Osteoblast (primary cell): Measurements from ENCODE around the gene GRIK3. TPM values are rescaled to one million over a fixed set of nuclear protein-coding genes. Genes with fewer than 3 reads are reported as not detected.
"Not testable (repeated sequence)": the region's sequence is repeated elsewhere in the genome, so short reads cannot be mapped to it uniquely, and the experiment has no call there.

Experiments
- DNase-seq: peaks from one replicate; pipeline ENCODE4 v3.0.0; 2011; ENCODE audit warnings: low spot score, mixed read lengths; ENCODE audit not compliant: insufficient read length; ENCODE audit errors: missing footprints
- H2AFZ ChIP-seq: 2 replicates; pipeline ENCODE4 v1.6.0; 2011; ENCODE audit warnings: mild to moderate bottlenecking, low read length
- H3K27ac ChIP-seq: 2 replicates; pipeline ENCODE4 v1.5.1; 2011; ENCODE audit warnings: mild to moderate bottlenecking, low read depth, low read length, moderate library complexity
- H3K27me3 ChIP-seq: 2 replicates; pipeline ENCODE4 v1.6.0; 2012; ENCODE audit warnings: mild to moderate bottlenecking, control low read depth, inconsistent platforms, low read length, moderate library complexity; ENCODE audit not compliant: insufficient read depth
- H3K36me3 ChIP-seq: 2 replicates; pipeline ENCODE4 v1.5.1; 2011; ENCODE audit warnings: mild to moderate bottlenecking, low read length, control low read depth, moderate library complexity; ENCODE audit not compliant: insufficient read depth
- H3K4me1 ChIP-seq: 2 replicates; pipeline ENCODE4 v1.5.1; 2011; ENCODE audit warnings: mild to moderate bottlenecking, low read length, control low read depth, moderate library complexity; ENCODE audit not compliant: insufficient read depth
- H3K4me2 ChIP-seq: 2 replicates; pipeline ENCODE4 v1.6.0; 2011; ENCODE audit warnings: mild to moderate bottlenecking, low read length; ENCODE audit not compliant: insufficient read depth
- H3K4me3 ChIP-seq: fragments of 200-600 bp; sonication (generic); 3 replicates; pipeline ENCODE4 v1.5.1; 2012; ENCODE audit warnings: mild to moderate bottlenecking, low read length, inconsistent platforms; ENCODE audit not compliant: insufficient read depth
- H3K79me2 ChIP-seq: 2 replicates; pipeline ENCODE4 v1.6.0; 2012; ENCODE audit warnings: mild to moderate bottlenecking, low read length, control low read depth, inconsistent platforms; ENCODE audit not compliant: insufficient read depth
- H3K9me3 ChIP-seq: 2 replicates; pipeline ENCODE4 v1.5.1; 2011; ENCODE audit warnings: low read depth, low read length, control low read depth
- H4K20me1 ChIP-seq: 2 replicates; pipeline ENCODE4 v1.6.0; 2012; ENCODE audit warnings: mild to moderate bottlenecking, low read length, control low read depth; ENCODE audit not compliant: insufficient read depth
- total RNA-seq: library from RNA; depleted of rRNA; stranded (reverse); fragments of >200 nt; gene quantifications from 2 replicates; pipeline ENCODE4 v1.2.3, GENCODE V29; 2012
- TF ChIP-seq, protein P1 (sequence below): IDR thresholded peaks from 2 replicates; pipeline ENCODE4 v1.5.1; 2011; ENCODE audit warnings: mild to moderate bottlenecking, low read depth, low read length, moderate library complexity; ENCODE audit errors: extremely low read depth

GRIK3 gene
- total RNA-seq, 1 donor, result not detected

DNA sequence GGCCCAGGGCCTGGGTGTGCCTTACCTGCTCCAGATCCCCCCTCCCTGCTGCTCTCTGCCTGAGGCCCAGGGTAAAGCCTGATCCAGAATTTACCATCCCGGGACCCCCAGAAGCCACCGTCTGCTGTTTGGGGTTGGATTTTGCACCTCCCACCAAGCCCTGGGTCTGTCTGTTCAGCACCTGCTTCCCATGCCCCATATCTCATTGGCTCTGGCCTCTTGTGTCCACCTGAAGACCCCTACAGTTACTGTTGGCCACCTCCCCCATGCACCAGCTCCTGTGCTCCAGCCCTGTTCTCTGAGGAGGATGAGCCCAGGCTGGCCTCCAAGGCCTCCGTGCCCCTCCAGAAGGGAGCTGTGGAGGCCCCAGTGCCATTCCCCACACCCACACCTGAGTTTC lies 113.9 kb downstream of the GRIK3 start:
- Histone ChIP-seq H4K20me1 (no peaks in the 10 kb centered on the region), H3K36me3 (no peaks in the 10 kb centered on the region), H3K27me3 (no peaks in the 10 kb centered on the region), H3K4me3 (no peak overlapping the region), H3K4me1 (no peaks in the 10 kb centered on the region), H3K79me2 (no peaks in the 10 kb centered on the region), H3K9me3 (no peaks in the 10 kb centered on the region), H3K27ac (no peak overlapping the region), H3K4me2 (no peak overlapping the region), H2AFZ (no peak overlapping the region)
- TF ChIP-seq, protein P1, sequence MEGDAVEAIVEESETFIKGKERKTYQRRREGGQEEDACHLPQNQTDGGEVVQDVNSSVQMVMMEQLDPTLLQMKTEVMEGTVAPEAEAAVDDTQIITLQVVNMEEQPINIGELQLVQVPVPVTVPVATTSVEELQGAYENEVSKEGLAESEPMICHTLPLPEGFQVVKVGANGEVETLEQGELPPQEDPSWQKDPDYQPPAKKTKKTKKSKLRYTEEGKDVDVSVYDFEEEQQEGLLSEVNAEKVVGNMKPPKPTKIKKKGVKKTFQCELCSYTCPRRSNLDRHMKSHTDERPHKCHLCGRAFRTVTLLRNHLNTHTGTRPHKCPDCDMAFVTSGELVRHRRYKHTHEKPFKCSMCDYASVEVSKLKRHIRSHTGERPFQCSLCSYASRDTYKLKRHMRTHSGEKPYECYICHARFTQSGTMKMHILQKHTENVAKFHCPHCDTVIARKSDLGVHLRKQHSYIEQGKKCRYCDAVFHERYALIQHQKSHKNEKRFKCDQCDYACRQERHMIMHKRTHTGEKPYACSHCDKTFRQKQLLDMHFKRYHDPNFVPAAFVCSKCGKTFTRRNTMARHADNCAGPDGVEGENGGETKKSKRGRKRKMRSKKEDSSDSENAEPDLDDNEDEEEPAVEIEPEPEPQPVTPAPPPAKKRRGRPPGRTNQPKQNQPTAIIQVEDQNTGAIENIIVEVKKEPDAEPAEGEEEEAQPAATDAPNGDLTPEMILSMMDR, result no peak
- DNase-seq, result no peak

GRCh38 chr1:36919491-36920145 lies 114.7 kb downstream of the GRIK3 start:
- H3K4me1 ChIP-seq, result no peaks in the 10 kb centered on the region
- TF ChIP-seq, protein P1, result no peak
- DNase-seq, result no peak

DNA sequence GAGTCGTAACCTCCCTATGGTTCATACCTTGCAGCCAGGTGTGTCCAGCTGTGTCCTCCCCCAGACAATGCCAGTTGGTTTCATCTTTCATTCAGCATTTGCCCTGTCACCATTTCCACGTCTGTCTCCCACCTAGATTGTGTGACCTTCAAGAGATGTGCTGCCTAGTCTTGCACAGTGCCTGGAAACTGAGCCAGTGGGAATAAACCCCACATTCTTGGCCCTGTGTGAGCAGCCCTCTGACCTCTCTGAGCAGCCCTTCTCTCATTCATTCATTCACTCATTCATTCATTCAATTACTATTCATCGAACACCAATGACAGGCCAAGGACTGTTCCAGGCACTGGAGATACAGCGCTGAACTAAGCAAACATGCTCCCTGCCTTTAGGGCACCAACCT lies 115.7 kb downstream of the GRIK3 start:
- no peaks in the 10 kb centered on the region for H4K20me1 ChIP-seq
- no peaks in the 10 kb centered on the region for H3K9me3 ChIP-seq
- no peak overlapping the region for H2AFZ ChIP-seq
- H3K27me3 ChIP-seq, result no peaks in the 10 kb centered on the region
- H3K4me2 ChIP-seq, result no peak overlapping the region
- no peaks in the 10 kb centered on the region for H3K4me1 ChIP-seq
- H3K27ac ChIP-seq, result no peak overlapping the region
- DNase-seq, result no peak
- H3K4me3 ChIP-seq, result no peak overlapping the region
- TF ChIP-seq, protein P1, result no peak
- no peaks in the 10 kb centered on the region for H3K36me3 ChIP-seq
- H3K79me2 ChIP-seq, result no peaks in the 10 kb centered on the region

More at GRCh38 chr1:36919491-36920145, 114.7 kb downstream of the GRIK3 start:
- Histone ChIP-seq H3K4me3 (no peak overlapping the region), H4K20me1 (no peaks in the 10 kb centered on the region), H3K4me2 (no peak overlapping the region), H3K27me3 (no peaks in the 10 kb centered on the region), H3K27ac (no peak overlapping the region), H3K79me2 (no peaks in the 10 kb centered on the region), H2AFZ (no peak overlapping the region), H3K36me3 (no peaks in the 10 kb centered on the region), H3K9me3 (no peaks in the 10 kb centered on the region)

GRCh38 chr1:36916542-36916941 lies 117.8 kb downstream of the GRIK3 start:
- not testable (repeated sequence) for H3K4me1 ChIP-seq, H2AFZ ChIP-seq, H3K79me2 ChIP-seq, H3K27me3 ChIP-seq, DNase-seq, H4K20me1 ChIP-seq, H3K27ac ChIP-seq, H3K4me2 ChIP-seq, H3K9me3 ChIP-seq, H3K4me3 ChIP-seq, H3K36me3 ChIP-seq
